Measurements from ENCODE around the gene SREBF1.

The SREBF1 gene

GRCh38 chr17:17795946-17796786 is 40.6 kb downstream of the SREBF1 start:
- no peak for DNase-seq (ENCODE audit: low read depth, low spot score)

GRCh38 chr17:17795296-17795695 is 41.5 kb downstream of the SREBF1 start:
- no peak for DNase-seq (ENCODE audit: low read depth, low spot score)

GRCh38 chr17:17794382-17794781 is 42.4 kb downstream of the SREBF1 start:
- DNase-seq (ENCODE audit: low read depth, low spot score) = no peak

GRCh38 chr17:17793378-17794214 is 43.2 kb downstream of the SREBF1 start:
- DNase-seq (ENCODE audit: low read depth, low spot score) = no peak

GRCh38 chr17:17792551-17793377 is 44.0 kb downstream of the SREBF1 start:
- DNase-seq (ENCODE audit: low read depth, low spot score) = no peak

- DNase-seq (ENCODE audit: low read depth, low spot score) = no peak
Observed at GRCh38 chr17:17792037-17792550, 44.7 kb downstream of the SREBF1 start.

GRCh38 chr17:17790637-17791464 is 45.9 kb downstream of the SREBF1 start:
- DNase-seq (ENCODE audit: low read depth, low spot score) = no peak

- DNase-seq (ENCODE audit: low read depth, low spot score) = no peak
Observed at GRCh38 chr17:17789828-17790636, 46.8 kb downstream of the SREBF1 start.

GRCh38 chr17:17789410-17789809 is 47.4 kb downstream of the SREBF1 start:
- DNase-seq (ENCODE audit: low read depth, low spot score) = no peak

GRCh38 chr17:17788967-17789366 is 47.8 kb downstream of the SREBF1 start:
- no peak for DNase-seq (ENCODE audit: low read depth, low spot score)

GRCh38 chr17:17787568-17787967 is 49.2 kb downstream of the SREBF1 start:
- DNase-seq (ENCODE audit: low read depth, low spot score) = no peak

GRCh38 chr17:17786998-17787397 is 49.8 kb downstream of the SREBF1 start:
- DNase-seq (ENCODE audit: low read depth, low spot score) = no peak

- DNase-seq (ENCODE audit: low read depth, low spot score) = no peak
Observed at GRCh38 chr17:17785407-17785806, 51.4 kb downstream of the SREBF1 start.

- no peak for DNase-seq (ENCODE audit: low read depth, low spot score)
Observed at GRCh38 chr17:17784657-17785267, 52.0 kb downstream of the SREBF1 start.

GRCh38 chr17:17783825-17784656 is 52.7 kb downstream of the SREBF1 start:
- no peak for DNase-seq (ENCODE audit: low read depth, low spot score)

GRCh38 chr17:17783116-17783824 is 53.5 kb downstream of the SREBF1 start:
- DNase-seq (ENCODE audit: low read depth, low spot score) = peak; percentile 42

GRCh38 chr17:17782523-17783115 is 54.2 kb downstream of the SREBF1 start:
- no peak for DNase-seq (ENCODE audit: low read depth, low spot score)
